NCI-H2227 treated with DMSO at 0.1 percent for 48 hours (cell line): ENCODE results near the gene PIAS1.

Source experiments
- DNase-seq: peaks from one replicate; lab custom pipeline; 2025; lab: John Stamatoyannopoulos, UW

The PIAS1 gene

DNA sequence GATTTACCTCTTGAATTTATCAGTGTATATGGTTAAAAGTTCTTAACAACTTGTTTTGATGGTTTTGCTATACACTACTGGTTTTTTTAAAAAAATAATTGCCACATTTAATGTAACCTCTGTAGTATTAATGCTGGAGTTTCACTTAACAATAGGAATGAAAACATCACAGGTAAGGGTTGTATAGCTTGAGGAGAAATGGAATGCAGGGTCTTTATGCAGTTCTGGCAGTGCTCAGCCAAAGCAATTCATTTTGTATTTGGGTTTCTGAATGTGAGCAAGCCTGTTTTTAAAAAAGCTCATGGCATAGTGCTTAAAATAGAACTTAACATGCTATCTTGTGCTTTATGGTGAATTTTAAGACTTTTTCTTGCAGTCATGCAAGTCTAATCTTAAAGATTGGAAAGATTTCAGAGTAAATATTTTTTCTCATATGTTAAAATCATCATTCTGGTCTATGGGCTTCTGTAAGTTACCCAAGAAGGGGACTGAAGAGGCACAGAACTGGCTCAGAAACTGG, 8.9 kb downstream of the PIAS1 start:
- DNase-seq, result no peak

DNA sequence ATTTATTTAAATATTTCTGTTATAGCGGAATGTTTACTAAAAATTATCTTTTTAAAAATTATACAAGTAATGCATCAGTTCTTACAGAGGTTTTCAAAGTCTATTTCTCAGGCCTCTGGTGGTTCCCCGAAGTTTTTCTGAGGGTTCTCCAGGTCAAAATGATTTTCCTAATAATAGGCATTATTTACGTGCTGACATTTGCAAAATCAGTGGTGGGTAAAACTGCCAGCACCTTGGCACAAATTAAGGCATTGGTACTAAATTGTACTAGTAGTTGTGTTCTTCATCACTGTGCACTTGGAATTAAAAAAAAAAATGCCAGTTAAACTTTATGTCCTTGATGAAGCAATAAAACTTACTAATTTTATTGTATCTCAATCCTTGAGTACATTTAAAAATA, 9.5 kb downstream of the PIAS1 start:
- no peak for DNase-seq

DNA sequence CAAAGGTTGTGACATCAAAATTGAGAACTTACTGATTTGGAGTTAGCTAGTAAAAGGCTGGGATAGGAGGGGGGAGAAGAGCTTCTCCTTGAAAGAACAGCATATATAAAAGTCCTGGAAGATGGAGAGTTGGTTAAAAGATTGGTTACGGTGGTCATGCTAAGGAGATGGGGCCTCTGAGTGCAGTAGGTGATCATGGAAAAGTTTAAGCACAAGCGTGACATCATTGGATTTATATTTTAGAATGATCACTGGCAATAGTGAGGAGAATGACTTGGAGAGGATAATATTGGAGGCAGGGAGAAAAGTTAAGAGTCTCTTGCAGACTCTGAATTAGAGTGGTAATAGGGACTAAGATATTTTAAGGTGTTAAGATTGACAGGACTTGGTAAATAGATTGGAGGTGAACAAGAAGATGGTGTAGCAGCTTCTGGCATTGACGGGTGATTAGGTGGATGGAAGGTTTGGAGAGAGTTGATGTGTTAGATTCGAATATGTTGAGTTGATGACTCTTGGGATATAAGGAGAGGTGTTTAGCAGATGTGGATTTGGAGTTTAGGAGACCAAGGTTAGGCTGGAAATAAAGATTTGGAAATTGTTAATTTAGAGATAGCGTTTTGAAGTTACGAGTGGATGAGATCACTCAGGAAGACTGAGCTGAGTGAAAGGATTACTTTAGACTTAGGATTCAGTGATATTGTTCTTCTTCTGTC, 19.6 kb downstream of the PIAS1 start:
- no peak for DNase-seq

DNA sequence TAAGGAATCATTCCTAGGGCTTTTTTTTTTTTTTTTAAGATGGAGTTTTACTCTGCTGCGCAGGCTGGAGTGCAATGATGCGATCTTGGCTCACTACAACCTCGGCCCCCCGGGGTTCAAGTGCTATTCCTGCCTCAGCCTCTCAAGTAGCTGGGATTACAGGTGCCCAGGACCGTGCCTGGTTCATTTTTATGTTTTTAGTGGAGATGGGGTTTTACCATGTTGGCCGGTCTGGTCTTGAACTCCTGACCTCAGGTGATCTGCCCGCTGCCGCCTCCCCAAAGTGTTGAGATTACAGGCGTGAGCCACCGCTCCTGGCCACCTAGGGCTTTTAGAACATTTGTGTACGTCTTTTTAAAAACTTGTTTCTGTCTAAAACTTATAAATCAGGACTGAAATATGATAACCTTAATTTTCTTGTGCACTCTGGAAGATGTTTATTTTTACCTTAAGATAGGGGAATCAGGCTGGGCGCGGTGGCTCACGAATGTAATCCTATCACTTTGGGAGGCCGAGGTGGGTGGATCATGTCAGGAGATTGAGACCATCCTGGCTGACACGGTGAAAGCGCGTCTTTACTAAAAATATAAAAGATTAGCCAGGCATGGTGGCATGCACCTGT, 21.8 kb downstream of the PIAS1 start:
- DNase-seq, result no peak

DNA sequence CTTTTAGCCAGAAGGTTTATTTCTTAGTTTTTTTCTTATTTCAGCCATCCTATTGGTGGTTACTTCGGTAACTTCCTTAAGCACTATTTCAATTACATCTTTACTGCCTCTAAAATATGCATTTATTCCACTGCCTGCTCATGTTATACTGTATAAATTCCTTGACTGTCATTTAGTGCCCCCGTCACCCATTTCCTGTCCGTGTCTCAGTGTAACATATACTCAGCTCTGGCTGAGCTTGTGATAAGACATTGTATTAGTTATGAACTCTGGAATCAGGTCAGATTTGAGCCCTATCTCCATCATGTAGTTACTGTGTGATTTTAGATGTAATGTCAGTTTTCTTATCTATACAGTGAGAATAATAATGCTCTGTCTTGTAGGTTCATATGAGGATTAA, 24.2 kb downstream of the PIAS1 start:
- DNase-seq, result no peak

DNA sequence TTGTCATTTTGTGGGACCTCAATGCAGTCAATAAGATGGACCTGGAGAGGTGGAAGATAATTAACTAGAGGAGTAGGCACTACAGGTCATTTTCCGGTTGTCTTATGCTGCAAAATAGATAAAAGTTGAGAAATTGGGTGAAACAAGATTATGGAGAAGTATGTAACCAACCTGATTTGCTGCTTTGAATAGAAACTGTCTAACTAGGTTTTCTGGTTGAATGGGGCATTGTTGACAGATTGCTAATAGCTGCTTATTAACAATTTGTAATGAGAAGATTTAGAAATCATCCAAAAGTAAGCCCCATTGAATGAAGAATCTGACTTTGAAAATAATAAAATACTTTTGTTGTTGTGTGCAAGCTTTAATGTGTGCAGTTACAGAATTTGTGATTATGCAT, 26.2 kb downstream of the PIAS1 start:
- no peak for DNase-seq

DNA sequence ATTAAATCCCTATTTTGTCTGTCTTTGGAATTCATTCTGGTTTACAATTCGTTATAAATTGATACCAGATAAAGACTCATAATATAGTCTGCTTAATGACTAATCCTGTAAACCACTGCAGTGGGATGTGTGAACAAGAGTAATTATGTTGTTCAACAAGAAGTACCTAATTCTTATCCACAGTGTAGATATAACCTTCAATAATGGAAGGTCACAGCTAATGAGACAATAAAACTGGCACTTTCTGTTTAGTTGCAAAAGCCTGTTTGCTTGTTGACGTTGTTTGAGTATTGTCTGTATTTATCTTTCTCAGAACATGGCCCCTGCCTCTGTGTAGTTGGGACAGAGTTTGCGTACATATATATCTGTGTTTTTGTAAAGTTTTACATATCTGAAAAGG, 26.7 kb downstream of the PIAS1 start:
- no peak for DNase-seq

DNA sequence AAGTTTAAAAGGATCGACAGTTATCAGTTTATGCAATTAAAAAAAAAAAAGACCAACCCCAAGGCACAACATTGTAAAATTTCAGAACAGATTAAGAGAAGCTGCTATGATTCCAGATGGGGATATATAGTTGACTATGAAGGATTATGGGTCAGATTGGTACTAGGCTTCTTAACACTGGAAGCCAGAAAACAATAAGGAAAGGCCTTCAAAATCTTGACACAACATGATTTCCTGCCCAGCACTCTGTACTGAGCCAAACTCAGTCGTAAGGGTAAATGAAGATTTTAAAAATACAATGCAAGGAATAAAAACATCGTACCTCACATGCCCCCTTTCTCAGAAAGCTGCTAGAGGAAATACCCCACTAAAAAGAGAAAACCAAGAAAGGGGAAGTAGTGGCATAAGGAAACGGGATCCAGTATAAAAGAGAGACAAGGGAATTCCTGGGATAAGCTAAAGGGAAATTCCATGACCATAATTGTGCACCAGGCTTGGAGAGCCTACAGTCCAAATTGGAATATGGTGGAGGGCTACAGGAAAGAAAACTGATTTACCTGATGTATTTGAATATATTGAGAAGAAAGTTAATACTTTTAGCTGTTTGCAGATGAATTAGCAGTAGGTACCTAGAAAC, 27.9 kb downstream of the PIAS1 start:
- DNase-seq, result no peak

DNA sequence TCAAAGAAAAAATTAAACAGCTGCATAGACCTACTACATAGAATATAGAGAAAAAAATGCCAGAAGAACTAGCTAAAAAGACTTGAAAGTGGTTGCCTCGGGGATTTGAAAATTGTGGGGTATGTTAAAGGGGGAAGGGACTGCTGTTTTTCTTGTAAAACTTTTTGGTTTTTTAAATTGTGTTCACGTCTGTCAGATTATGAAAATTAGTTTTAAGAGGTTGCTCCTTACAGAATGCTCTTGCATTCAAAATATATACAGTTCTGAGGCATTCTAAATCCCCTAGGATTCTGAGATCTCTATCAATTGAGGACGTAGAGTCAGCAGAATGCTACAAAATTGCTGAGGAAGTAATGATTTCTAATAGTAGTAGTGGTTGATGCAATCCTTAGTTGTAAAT, 28.6 kb downstream of the PIAS1 start:
- DNase-seq, result no peak

DNA sequence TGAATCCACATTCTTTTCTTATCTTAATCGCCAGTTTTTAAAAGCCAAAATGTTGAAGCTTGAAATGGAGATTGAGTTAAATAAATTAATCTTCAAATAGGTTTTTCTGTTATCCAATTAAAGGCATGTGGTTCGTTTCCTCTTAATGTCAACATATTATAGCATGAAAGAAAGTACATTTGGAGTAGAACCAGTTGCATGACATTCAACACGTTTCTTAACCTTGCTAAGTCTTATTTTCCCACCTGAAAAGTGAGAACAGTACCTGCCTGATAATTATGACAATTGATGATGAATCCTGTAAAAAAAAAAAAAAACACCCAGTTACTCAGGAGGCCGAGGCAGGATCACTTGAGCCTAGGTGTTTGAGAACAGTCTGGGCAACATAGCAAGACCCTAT, 29.3 kb downstream of the PIAS1 start:
- no peak for DNase-seq

DNA sequence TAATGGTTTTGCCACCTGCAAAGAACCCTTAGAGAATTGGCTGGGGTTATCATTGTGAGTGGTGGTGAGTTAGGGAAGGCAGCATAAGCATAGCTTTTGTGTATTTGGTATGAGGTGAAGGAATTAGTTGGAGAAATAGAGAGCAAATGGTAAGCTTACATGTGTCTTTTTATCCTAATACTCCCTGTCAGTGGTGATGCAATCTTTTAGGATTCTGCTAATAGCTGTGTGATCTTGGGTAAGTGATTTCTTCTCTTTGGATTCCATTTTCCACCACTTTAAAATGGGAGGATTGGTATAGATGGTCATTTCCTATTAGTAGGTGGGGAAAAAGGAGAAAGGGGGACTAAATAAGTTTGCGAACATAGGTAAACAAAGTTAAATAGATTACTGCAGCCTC, 30.9 kb downstream of the PIAS1 start:
- no peak for DNase-seq

DNA sequence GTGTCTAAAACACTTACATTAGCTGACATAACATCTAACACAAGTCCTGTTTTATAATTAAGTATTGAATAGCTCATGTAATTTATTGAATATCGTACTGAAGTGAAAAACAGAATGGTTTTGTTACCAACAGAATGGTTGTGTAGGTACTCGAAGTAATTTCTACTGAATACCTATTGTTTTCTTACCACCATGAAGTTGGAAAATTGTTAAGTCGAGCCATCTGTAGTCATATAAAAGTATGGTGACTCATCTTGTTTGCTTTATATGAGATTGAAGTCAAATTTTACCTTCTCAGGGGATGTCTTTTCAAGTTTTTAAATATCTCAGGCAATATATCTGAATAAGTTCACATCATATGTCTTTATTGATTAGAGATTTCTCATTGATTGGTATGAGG, 37.6 kb downstream of the PIAS1 start:
- no peak for DNase-seq

DNA sequence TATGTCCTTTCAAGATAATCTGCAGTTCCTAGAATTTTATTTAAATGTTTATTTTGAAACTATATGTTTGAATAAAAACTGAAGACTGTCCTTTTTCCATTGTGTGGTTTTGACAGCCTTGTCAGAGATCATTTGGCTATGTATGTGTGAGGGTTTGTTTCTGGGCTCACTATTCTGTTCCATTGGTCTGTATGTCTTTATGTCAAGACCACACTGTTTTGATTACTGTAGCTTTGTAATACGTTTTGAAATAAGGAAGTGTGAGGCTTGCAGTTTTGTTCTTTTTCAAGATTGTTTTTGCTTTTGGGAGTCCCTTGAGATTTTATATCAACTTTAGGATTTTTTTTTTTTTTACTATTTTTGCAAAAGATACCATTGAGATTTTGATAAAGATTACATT, 42.0 kb downstream of the PIAS1 start:
- no peak for DNase-seq

DNA sequence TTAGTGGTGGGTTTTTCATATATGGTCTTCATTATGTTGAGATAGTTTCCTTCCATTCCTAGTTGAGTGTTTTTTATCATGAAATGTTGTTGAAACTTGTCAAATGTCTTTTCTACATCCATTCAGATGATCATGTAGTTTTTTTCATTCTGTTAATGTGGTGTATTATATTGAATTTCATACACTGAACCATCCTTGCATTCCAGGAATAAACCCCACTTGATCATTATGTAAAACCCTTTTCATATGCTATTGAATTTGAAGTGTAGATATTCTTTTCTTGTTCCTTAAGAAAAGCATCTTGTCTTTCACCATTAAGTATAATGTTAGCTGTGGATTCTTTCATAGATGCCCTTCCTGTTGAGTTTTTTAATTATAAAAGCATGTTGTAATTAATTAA, 42.9 kb downstream of the PIAS1 start:
- no peak for DNase-seq

DNA sequence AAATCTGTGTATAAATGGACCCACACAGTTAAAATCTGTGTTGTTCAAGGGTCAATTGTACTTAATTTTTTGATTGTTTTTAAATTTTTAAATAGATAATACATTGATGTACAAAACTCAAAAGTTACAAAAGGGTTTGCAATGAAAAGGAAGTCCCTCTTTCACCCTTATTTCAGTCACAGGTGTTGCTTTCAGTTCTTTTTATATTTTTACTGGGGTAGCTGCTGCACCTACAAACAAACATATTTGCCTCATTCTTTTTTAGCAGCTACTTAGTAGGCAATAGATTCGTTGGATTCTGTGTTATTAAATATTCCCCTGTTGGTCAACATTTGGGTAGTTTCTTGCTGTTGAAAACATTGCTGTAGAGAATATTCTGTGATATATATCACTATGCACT, 44.4 kb downstream of the PIAS1 start:
- no peak for DNase-seq

DNA sequence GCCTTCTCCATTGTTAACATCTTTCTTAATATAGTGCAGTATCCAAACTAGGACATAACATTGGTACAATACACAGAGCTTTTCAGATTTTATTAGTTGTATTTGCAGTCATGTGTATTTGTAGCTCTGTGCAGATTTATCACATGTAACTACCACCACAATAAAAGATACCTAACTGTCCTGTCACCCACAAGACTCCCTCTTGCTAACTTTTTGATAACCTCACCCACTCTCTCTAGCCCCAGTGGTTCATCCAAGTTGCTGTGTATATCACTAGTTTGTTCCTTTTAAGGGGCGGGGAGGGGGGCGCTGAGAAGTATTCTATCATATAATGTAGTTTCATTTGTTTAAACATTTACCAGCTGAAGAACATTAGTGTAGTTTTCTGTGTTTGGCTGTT, 46.1 kb downstream of the PIAS1 start:
- DNase-seq, result no peak

DNA sequence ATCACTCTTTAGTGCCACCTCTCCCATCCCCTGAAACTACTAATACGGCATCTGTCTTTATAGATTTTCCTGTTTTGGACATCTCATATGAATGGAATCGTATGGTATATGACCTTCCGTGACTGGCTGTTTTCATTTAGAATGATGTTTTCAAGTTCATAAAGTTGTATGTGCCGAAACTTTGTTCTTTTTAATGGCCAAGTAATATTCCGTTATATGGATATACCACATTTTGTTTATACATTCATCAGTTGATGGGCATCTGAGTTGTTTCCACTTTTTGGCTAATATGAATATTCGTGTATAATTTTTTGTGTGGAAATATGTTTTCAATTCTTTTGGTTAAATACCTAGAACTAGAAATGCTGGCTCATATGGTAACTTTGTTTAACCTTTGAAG, 49.5 kb downstream of the PIAS1 start:
- DNase-seq, result no peak

DNA sequence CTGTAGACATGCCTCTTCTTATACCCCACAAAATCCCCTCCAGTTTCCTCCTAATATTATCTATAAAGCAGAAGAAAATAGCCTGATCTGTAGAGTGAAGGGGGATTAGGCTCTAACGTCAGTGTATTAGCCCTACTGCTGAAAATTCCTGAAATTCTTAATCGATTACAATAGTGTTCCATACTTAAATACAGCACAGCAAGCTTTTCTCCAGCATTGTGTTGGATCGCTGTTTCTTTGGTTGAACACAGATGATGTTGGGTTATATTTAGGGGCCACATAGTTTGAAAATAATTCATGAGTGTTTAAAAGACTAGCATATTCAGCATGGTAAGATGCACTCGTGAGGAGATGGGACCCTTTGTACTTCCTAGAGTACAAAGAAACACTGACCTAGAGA, 52.5 kb downstream of the PIAS1 start:
- no peak for DNase-seq

DNA sequence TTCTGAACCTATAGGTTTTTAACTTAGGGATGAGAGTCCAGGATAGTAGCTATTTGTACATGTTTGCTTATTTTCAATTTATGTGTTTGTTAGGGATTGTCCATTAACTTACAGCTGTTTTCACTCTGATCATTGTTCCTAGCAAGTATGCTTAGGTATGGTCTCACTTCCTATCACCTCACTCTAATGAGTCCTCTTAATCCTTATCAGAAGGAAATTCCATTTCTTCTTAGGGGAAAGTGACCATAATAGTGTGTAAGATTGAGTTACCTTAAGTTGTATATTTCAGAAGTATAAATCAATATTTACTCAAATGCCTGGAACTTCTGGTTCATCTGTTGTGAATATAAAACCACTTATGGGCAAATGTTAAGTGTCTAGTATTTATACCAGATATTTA, 53.0 kb downstream of the PIAS1 start:
- DNase-seq, result no peak

DNA sequence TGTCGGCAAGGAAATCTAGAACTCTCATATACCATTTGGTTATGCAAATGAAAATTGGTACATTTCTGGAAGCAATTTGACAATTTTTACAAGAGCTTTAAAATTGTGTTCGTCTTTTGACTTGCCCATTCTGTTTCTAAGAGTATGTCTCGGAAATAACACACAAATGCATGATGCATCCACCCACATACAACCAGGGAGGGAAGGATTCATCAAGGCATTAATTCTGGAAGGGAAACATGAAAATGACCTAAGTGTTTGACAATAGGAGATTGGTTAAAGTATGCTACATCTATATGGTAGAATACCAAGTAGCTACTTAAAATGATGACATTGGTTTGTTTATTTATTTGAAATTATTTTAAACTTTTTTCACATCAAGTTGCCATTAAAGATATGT, 58.6 kb downstream of the PIAS1 start:
- no peak for DNase-seq

DNA sequence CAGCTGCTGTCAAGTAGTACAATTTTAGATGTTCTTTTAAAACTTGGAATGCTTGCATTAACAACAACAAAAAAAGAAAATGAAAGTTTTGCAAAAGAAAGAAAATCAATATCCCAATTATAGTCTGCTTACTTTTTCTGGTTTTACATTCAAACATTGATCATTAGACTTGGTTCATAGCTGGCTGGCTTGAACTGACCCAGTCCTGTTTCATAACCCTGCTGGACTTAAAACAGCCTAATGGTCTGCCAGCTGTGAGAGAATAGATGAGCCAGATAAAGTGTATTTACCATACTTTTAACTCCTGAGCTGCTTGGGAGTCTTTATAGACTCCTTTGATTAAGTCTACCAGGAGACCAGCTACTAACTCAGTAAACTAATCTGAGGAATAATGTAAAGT, 59.2 kb downstream of the PIAS1 start:
- DNase-seq, result no peak

DNA sequence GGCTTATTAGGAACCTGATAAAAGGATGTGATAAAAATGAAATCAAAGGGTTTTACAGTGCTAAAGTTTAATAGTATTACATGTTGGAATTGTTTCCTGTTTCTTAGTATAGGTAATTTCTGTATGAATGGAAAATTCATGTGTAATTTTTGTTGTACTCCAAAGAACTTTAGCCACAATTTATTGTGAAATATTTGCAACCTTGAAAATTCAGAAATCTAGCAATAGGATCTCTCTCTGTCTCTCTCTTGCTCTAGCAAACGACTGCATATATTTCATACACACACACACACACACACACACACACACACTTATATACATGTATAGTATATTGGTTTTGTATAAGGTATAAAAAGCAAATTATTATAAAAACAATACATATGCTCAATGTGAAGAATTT, 59.6 kb downstream of the PIAS1 start:
- no peak for DNase-seq

DNA sequence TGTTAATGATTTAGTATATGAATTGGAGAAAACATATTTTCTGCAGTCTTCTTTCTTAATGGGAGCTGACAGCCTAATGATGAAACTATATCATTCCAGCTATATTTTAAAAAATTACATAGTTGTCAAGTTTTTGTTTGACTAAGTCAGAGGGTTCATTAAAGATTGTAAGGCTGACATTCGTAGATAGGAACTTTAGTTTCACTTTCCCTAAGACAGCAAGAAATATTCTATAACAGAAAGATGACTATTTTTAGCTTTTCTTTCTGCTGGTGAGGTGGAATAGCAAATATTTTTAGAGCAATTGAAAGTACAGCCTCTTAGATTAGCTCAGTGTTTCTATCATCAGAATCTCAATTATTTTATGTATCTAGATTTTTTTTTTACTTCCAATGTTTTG, 60.2 kb downstream of the PIAS1 start:
- no peak for DNase-seq

DNA sequence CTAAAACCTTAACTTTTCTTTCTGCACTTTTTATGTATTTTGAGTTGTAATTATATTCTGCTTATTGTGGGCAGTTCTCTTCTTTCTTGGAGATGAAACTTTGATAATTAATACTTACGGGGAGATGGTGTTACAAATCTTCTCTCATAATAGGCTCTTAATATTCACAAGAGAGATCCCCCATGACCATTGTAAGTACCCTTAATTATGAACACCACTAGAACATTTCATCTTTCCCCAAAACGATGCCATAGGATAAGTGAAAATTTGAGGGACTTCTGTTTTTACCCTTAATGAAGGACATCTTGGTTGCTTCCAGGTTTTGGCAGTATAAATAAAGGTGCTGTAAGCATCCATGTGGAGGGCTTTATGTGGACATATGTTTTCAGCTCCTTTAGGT, 60.7 kb downstream of the PIAS1 start:
- no peak for DNase-seq
